KG1 (cell line): Measurements from ENCODE around the gene FRYL.
"Not testable (repeated sequence)": the region's sequence is repeated elsewhere in the genome, so short reads cannot be mapped to it uniquely, and the experiment has no call there.

Experiments used
- DNase-seq: peaks from one replicate; lab custom pipeline; 2025; lab: John Stamatoyannopoulos, UW

The FRYL gene

DNA sequence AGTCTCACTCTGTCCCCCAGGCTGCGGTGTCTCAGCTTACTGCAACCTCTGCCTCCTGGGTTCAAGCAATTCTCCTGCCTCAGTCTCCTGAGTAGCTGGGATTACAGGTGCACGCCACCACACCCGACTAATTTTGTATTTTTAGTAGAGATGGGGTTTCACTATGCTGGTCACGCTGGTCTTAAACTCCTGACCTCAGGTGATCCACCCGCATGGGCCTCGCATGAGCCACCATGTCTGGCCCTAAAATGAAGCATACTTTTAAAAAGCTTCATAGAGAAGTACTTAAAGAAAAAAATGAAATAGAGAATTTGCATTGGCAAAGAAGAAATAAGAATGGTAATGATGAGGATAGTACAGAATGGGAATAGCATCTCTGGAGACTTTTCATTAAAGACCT, 82.6 kb downstream of the FRYL start:
- DNase-seq, result not testable (repeated sequence)

- no peak for DNase-seq
Measured at GRCh38 chr4:48694824-48695223, 85.3 kb downstream of the FRYL start.

DNA sequence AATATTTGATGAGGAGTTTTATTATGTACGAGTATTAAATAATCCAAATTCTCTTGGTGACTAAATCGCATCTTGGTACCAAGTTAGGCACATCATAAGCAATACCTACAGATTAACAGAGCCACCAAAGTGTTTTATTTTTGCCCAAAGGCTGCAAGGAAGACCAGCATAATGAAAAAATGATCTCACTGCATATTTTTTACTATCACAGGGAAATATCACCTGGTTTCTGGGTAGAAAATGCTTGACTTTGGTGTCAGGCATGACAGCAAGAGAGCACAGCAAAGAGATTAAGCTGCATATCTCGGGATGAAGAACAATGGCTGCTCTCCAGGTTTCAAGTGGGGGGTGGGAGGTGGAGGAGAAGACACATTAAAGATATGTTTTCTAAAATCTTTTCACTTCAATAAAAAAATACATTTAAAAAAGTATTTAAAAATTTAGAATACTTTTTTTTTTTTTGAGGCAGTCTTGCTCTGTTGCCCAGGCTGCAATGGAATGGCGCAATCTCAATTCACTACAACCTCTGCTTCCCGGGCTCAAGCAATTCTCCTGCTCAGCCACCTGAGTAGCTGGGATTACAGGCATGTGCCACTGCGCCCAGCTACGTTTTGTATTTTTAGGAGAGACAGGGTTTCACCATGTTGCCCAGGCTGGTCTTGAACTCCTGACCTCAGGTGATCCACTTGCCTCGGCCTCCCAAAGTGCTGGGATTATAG, 86.1 kb downstream of the FRYL start:
- DNase-seq, result no peak

DNA sequence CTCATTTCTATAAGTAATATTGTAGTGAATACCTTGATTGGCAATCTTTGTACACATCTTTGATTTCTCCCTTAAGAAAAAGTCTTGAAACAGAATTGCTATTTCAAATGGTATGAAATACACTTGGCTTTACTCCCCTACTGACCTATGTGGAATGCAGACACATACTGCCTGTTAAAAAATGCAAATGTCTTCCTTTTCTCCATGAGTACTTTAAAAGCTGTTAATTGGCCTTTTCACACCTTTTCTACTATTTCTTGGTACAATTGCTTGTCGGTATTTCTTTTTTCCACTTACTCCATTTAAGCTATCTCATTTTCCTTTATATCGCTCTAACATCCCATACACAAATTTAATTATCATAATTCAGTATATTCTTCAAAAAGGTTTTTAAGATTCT, 87.2 kb downstream of the FRYL start:
- DNase-seq, result no peak

GRCh38 chr4:48692044-48692443, 88.0 kb downstream of the FRYL start:
- no peak for DNase-seq

DNA sequence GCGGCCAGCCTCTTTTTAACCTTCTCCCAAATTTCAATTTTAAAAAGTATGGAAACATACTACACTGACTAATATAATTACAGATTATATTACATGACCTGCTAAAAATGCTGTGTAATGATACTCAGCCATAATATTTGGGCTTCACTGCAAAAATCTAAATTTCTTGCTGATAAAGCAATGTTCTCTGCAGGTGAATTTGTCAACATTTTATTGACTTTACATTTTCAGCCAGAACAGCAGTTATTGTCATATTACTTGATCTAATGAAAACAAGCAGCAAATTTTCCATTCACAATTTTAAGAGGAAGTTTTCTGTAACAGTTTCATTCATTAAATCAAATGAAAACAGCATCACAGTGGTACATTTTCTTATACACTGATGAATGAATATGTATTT, 91.1 kb downstream of the FRYL start:
- DNase-seq, result no peak

DNA sequence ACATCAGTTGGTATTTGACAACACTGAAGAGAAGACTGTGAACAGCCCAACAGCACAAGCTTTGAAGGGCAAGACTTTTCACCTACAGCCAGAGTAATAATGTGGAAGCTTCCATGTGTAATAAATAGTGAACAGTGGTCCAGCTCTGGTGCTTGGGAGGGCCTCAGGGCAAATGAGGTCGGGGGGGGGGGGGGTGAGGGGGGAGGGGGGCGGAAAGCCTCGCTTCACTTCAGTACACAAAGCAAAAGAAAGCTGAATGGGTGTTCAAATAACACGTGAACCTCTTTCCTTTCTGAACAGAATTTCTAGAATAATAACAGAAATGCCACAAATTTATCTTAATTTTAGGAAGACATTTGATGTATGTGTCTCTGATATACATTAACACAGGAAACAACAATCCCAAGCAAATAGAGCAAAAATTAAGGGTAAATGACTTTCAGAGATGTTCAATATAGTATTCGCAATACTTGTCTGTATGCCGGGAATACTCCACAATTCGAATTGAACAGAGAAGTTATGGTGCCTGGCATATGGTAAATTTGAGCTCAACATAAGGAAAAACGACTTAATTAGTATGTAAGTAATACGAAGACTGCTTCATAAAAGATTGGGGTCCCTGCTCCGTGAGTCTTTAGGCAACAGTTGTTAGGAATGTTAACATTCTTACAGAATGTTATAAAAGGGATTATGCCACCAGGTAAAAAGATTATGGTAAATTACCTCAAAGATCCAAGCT, 92.6 kb downstream of the FRYL start:
- DNase-seq, result no peak

GRCh38 chr4:48686369-48686768, 93.7 kb downstream of the FRYL start:
- no peak for DNase-seq

GRCh38 chr4:48683784-48684666, 96.1 kb downstream of the FRYL start:
- DNase-seq, result no peak

DNA sequence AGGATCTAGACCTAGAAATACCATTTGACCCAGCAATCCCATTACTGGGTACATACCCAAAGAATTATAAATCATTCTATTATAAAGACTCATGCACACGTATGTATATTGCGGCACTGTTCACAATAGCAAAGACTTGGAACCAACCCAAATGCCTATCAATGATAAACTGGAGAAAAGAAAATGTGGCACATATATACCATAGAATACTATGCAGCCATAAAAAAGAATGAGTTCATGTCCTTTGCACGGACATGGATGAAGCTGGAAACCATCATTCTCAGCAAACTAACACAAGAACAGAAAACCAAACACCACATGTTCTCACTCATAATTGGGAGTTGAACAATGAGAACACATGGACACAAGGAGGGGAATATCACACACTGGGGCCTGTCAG, 97.2 kb downstream of the FRYL start:
- not testable (repeated sequence) for DNase-seq

GRCh38 chr4:48681856-48682255, 98.2 kb downstream of the FRYL start:
- no peak for DNase-seq

GRCh38 chr4:48680848-48681568, 99.1 kb downstream of the FRYL start:
- DNase-seq, result no peak

GRCh38 chr4:48673537-48673936, 106.5 kb downstream of the FRYL start:
- DNase-seq, result no peak

DNA sequence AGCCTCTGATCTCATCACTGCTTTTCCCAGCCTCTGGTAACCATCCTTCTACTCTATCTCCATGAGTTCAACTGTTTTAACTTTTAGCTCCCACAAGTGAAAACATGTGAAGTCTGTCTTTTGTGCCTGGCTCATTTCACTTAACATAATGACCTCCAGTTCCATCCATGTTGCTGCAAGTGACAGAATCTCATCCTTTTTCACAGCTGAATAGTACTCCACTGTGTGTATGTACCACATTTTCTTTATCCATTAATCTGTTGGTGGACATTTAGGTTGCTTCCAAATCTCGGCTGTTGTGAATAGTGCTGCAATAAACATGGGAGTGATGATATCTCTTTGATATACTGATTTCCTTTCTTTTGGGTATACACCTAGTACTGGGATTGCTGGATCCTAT, 109.5 kb downstream of the FRYL start:
- DNase-seq, result no peak

DNA sequence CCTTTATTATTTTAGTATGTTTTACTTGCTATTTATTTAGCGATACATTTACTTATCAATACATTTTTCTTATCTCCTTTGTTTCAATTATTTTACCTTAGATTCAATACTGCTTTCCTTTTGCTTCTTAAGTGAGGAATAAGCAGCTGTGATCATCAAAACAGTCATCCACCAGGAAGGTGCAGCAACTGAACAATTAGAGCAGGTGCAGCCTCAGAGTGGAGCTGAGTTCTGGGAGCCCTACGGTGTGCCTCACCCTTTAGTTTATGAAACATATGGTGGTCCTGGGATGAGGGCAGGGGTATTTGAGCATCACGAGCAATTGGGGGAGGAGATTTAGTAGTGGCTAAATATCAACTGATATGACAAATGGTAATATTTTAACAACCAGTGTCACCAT, 111.0 kb downstream of the FRYL start:
- DNase-seq, result no peak

DNA sequence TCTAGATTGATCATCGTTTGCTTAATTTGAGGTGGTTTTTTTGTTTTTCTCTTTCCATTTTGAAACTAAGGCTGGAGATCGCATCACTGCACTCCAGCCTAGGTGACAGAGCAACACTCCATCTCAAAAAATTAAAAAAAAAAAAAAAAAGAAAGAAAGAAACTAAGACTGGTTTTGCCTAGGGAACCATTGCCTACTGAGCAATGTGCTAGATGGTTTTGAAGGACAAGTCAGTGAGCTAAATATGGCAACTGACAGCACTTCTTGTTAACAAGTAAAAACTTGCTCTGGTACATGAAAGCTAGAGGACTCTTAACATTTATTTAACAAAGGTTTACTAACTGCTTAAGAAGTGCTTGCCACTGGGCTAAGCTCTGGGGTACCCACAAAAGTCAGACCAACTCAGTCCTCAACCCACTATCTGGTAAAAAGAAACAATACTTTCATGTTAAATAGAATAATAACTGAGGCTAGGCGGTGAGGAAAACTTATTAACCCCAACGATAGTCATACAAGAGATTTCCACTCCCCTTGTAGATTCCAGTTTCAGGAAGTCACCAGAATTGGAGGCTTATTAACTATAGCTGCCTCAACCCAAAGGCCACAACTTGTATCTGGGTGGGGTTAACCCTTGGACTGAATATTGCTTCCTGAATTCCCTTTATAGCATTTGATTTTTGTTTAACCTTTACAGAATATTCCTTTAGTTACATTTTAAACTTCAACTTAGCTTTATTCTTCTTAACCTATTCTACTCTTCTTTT, 111.6 kb downstream of the FRYL start:
- DNase-seq, result no peak

DNA sequence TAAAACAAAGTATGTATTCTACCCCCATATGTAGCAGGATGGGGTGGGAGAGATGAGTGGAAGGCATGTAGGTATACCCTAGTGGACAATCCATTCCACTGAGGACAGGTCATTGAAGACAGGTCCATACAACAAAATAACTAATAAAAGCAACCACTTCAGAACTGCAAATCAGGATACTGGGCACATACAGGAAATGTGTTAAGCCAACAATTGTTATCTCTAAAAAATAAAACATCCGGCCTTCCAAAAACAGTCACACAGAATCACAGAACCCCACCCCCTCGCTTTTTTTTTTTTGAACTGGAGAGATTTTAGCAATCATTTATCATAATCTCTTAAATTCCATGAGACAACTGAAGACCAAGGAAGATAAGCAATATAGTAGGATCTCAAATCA, 112.9 kb downstream of the FRYL start:
- no peak for DNase-seq

DNA sequence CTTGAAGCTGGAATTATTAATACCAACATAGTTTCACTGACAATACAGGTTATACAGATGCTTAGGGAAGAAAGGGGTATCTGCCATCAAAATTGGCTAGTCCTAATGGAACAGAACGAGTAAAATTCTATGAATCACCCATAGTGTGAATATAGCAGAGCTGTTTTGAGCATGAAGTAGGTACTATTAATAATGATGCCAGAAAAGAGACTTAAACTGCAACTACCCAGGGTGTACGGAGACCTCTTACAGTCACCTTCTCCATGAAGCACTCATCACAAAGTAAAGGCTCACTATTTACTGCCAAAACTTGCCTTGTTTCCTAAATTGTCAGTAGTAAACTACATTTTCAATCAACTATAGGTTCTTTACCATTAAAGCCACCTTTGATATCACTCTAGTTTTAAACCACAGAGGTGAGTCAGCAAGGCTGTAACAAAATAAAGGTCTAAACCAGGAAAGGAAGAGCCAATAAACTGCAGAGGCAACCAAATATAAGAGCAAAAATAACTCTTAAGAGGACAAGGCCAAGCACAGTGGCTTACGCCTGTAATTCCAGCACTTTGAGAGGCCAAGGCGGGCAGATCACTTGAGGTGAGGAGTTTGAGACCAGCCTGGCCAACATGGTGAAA, 114.4 kb downstream of the FRYL start:
- DNase-seq, result no peak

DNA sequence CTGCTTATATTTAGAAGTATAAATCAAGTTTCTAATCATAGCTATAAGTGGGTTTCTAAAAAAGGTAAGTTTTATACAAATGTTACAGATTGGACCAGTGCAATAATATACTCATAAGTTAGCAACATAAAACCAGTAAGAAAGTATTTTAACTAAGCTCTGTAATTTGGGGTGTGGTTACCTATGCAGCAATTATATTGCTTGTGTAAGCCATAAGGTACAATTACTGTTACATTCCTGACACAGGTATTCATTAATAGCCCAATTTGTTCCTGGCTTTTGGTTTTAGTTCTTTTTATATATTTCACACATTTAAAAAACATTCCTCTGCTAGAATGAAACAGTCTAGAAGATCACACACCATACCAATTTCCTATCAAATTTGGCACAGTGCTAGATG, 115.1 kb downstream of the FRYL start:
- DNase-seq, result no peak

DNA sequence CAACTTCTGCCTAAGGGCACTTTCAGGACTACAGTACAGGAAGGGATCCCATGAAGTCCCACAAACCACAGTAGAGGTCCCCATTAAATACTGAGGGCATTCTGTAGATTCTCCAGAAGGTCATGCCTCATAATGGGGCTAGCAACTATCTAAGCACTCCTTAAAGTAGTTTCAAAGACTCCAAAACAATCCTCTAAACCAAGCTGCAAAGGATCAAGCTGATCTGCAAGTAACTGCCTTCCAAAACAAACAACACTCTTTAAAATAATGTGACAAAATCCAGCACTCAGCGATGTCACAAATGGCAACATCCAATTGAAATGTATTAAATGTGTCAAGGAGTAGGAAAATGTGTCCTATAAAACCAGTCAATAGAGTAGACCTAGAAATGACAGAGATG, 118.7 kb downstream of the FRYL start:
- no peak for DNase-seq

DNA sequence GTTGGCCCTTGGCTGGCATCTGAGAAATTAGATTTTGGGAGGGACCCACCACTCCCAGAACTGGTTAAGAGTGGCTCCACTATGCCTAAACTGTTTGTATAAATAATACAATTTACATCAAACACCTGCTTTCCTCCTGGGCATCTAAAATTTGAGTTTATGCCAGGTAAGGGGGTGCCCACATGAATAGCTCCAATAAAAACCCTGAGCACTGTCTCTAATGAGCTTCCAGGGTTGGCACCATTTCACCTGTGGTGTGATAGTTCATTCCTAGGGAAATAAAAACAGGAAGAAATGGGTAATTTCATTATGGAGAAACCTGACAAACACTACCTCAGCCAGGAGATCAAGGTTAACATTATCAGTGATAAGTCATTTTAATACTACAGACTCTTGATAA, 119.7 kb downstream of the FRYL start:
- DNase-seq, result no peak
